PC-3 (cell line): ENCODE results near the gene CCDC141. TPM values are rescaled to one million over a fixed set of nuclear protein-coding genes. Genes with fewer than 3 reads are reported as not detected.
A peak's percentile ranks its signal among the peaks of the same experiment; 100 is the strongest.

Experiments used
- ATAC-seq: fragments of 200-7000 bp; cut with Tn5 transposase; 2 replicates; pipeline ENCODE4 v1.9.1; 2020; ENCODE audit warnings: mild to moderate bottlenecking, moderate library complexity
- BruUV-seq: library from RNA; stranded (reverse); fragments of 400-500 nt; replicated peaks from 2 replicates; lab custom pipeline; 2021; lab: Mats Ljungman, UMichigan
- CTCF ChIA-PET: fragments of 300-600 bp; sonication (Branson Sonifier 250); formaldehyde crosslinking; loops from one replicate; lab custom pipeline; 2022; ENCODE audit warnings: antibody characterized with exemption; lab: Charles Lee
- POLR2A ChIA-PET: fragments of 300-600 bp; sonication (Branson Sonifier 250); formaldehyde crosslinking; loops from one replicate; lab custom pipeline; 2022; ENCODE audit warnings: antibody characterized with exemption; ENCODE audit not compliant: unreplicated experiment; lab: Charles Lee
- DNase-seq: peaks from one replicate; pipeline ENCODE4 v3.0.0-alpha.2; 2015
- H2AFZ ChIP-seq: fragments of 300-600 bp; sonication (generic); 2 replicates; pipeline ENCODE4 v1.6.0; 2016; ENCODE audit warnings: antibody characterized with exemption, low read length
- H3F3A ChIP-seq: fragments of 300-600 bp; sonication (generic); one replicate; pipeline ENCODE4 v1.6.0; 2017; ENCODE audit warnings: antibody characterized with exemption, low read length, control low read depth, mild to moderate bottlenecking; ENCODE audit not compliant: unreplicated experiment
- H3K27ac ChIP-seq: fragments of 300-600 bp; sonication (generic); 2 replicates; pipeline ENCODE4 v1.5.1; 2016; ENCODE audit warnings: mild to moderate bottlenecking, low read length
- H3K27me3 ChIP-seq: fragments of 300-600 bp; sonication (generic); 2 replicates; pipeline ENCODE4 v1.6.1; 2016; ENCODE audit warnings: low read length, mixed read lengths
- H3K36me3 ChIP-seq: fragments of 300-600 bp; sonication (generic); 2 replicates; pipeline ENCODE4 v1.6.1; 2016; ENCODE audit warnings: low read depth, mixed run types, low read length, mixed read lengths
- H3K4me1 ChIP-seq: fragments of 300-600 bp; sonication (generic); 2 replicates; pipeline ENCODE4 v1.5.1; 2016; ENCODE audit warnings: low read length; ENCODE audit not compliant: insufficient read depth
- H3K4me2 ChIP-seq: fragments of 300-600 bp; sonication (generic); 2 replicates; pipeline ENCODE4 v1.6.0; 2016; ENCODE audit warnings: low read length
- H3K4me3 ChIP-seq: fragments of 300-600 bp; sonication (generic); 2 replicates; pipeline ENCODE4 v1.5.1; 2016; ENCODE audit warnings: mild to moderate bottlenecking, low read length, mixed read lengths
- H3K79me2 ChIP-seq: fragments of 300-600 bp; sonication (generic); 2 replicates; pipeline ENCODE4 v1.6.1; 2017; ENCODE audit warnings: low read length, mixed read lengths
- H3K9ac ChIP-seq: fragments of 300-600 bp; sonication (generic); 2 replicates; pipeline ENCODE4 v1.6.0; 2016; ENCODE audit warnings: mild to moderate bottlenecking, low read length
- H3K9me2 ChIP-seq: fragments of 300-600 bp; sonication (generic); replicated peaks from 2 replicates; pipeline ENCODE4 v1.6.1; 2016; ENCODE audit warnings: mixed run types, low read length, mixed read lengths
- H3K9me3 ChIP-seq: fragments of 300-600 bp; sonication (generic); 2 replicates; pipeline ENCODE4 v1.6.1; 2016; ENCODE audit warnings: low read length, mixed read lengths
- H4K20me1 ChIP-seq: fragments of 300-600 bp; sonication (generic); 2 replicates; pipeline ENCODE4 v1.6.1; 2016; ENCODE audit warnings: low read length, mixed read lengths
- EZH2 ChIP-seq: fragments of 300-600 bp; sonication (generic); IDR thresholded peaks from one replicate; pipeline ENCODE4 v1.6.1; 2017; ENCODE audit warnings: antibody characterized with exemption, mild to moderate bottlenecking, low read length; ENCODE audit not compliant: unreplicated experiment
- EZH2phosphoT487 ChIP-seq: fragments of 300-600 bp; sonication (generic); IDR thresholded peaks from 2 replicates; pipeline ENCODE4 v1.6.1; 2018; ENCODE audit warnings: mild to moderate bottlenecking, antibody characterized with exemption, low read length, borderline replicate concordance
- intact Hi-C: fragments of 100-400 bp; cut with micrococcal nuclease; formaldehyde crosslinking; loops from 2 replicates; pipeline ENCODE4 v1.9.0; 2023
- total RNA-seq: library from RNA; depleted of rRNA; stranded (reverse); fragments of >200 nt; gene quantifications from 2 replicates; pipeline ENCODE4 v1.2.3, GENCODE V29; 2014
- TF ChIP-seq, protein P1 (sequence below): fragments of 300-600 bp; sonication (generic); conservative IDR thresholded peaks from 2 replicates; pipeline ENCODE4 v1.5.1; 2017; ENCODE audit warnings: antibody characterized with exemption, low read depth, mild to moderate bottlenecking, low read length

Gene CCDC141
- total RNA-seq, 1 experiment from 2014 or later = 1.1 TPM

DNA sequence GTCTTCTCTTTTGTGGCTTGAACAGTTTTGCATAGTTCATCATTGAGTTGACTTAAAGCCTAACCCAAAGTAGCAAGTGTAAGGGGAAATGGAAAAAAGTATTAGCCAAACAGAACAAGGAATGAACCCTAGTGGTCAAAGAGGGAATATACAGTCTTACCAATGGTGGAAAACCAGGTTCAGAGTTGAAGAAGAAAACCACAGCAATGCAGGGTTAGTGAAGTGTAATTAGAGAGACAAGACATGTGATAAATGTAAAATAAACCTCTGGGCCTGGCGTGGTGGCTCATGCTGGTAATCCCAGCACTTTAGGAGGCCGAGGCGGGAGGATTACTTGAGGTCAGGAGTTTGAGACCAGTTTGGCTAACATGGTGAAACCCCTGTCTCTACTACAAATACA, 245.1 kb downstream of the CCDC141 start:
- H3K27me3 ChIP-seq = no peaks in the 10 kb centered on the region
- ChIA-PET CTCF (no interaction called here), POLR2A (no interaction called here)
- H2AFZ ChIP-seq = no peak overlapping the region
- no peaks in the 10 kb centered on the region for H3K9me2 ChIP-seq
- H3F3A ChIP-seq = no peaks in the 10 kb centered on the region
- no peaks in the 10 kb centered on the region for H4K20me1 ChIP-seq
- TF ChIP-seq, protein P1, sequence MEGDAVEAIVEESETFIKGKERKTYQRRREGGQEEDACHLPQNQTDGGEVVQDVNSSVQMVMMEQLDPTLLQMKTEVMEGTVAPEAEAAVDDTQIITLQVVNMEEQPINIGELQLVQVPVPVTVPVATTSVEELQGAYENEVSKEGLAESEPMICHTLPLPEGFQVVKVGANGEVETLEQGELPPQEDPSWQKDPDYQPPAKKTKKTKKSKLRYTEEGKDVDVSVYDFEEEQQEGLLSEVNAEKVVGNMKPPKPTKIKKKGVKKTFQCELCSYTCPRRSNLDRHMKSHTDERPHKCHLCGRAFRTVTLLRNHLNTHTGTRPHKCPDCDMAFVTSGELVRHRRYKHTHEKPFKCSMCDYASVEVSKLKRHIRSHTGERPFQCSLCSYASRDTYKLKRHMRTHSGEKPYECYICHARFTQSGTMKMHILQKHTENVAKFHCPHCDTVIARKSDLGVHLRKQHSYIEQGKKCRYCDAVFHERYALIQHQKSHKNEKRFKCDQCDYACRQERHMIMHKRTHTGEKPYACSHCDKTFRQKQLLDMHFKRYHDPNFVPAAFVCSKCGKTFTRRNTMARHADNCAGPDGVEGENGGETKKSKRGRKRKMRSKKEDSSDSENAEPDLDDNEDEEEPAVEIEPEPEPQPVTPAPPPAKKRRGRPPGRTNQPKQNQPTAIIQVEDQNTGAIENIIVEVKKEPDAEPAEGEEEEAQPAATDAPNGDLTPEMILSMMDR = peak; percentile 72
- no peak for TF ChIP-seq EZH2phosphoT487
- no peak overlapping the region for H3K4me3 ChIP-seq
- no peaks in the 10 kb centered on the region for H3K4me1 ChIP-seq
- ATAC-seq (no peak), DNase-seq (peak; percentile 53)
- H3K79me2 ChIP-seq = no peaks in the 10 kb centered on the region
- H3K36me3 ChIP-seq = no peaks in the 10 kb centered on the region
- no peak overlapping the region for H3K4me2 ChIP-seq
- no peak overlapping the region for H3K27ac ChIP-seq
- intact Hi-C loops = no loop called here
- no peaks in the 10 kb centered on the region for H3K9me3 ChIP-seq
- no peak overlapping the region for H3K9ac ChIP-seq
- BruUV-seq = no TSS peak

DNA sequence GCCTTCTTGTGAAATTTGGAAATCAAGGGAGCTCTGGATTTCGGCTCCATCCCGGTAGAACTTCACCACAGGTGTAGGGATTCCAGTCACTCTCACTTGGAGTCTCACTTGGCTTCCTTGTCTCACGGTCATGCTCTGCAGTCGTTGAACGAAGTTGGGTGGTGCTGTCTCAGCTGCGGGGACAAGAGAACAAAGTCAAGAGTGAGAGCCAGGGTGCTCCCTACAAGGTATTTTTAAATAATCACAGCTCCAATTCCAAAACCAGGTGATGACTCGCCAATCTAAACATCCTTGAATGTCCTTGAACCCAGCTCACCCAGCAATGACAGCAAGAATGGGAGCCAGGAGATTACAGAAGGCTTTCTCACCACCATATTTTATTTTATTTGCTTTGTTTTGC, 249.4 kb downstream of the CCDC141 start:
- ChIA-PET POLR2A (no interaction called here), CTCF (no interaction called here)
- no peak overlapping the region for H3K4me3 ChIP-seq
- BruUV-seq = no TSS peak
- no peak overlapping the region for H3K9ac ChIP-seq
- H3K4me2 ChIP-seq = no peak overlapping the region
- H3F3A ChIP-seq = no peaks in the 10 kb centered on the region
- H3K79me2 ChIP-seq = no peaks in the 10 kb centered on the region
- H2AFZ ChIP-seq = no peak overlapping the region
- H3K9me3 ChIP-seq = no peaks in the 10 kb centered on the region
- intact Hi-C loops = no loop called here
- H3K36me3 ChIP-seq = no peaks in the 10 kb centered on the region
- H4K20me1 ChIP-seq = no peaks in the 10 kb centered on the region
- no peaks in the 10 kb centered on the region for H3K27me3 ChIP-seq
- H3K4me1 ChIP-seq = no peaks in the 10 kb centered on the region
- H3K9me2 ChIP-seq = no peaks in the 10 kb centered on the region
- DNase-seq (no peak), ATAC-seq (no peak)
- TF ChIP-seq EZH2 = no peak
- no peak for TF ChIP-seq EZH2phosphoT487
- TF ChIP-seq, protein P1 = no peak
- no peak overlapping the region for H3K27ac ChIP-seq

DNA sequence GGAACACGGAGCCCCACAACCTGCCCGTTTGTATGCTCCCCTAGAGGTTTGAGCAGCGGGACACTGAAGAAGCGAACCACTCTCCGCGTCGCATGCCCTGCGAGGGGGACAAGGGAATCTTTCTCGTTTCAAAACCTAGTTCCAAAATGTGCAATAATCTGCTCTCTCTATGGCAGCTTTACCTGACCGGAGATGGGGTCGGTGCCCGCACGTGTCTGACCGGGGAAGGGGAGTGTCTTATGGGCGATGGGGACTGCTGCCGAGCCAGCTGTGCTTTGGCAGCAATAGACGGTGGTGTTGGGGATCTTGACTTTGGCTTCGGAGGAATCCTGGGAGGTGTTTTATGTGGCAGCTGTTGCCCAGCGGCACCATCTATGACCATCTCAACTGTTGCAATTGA, 250.6 kb downstream of the CCDC141 start:
- Histone ChIP-seq H3K9ac (no peak overlapping the region), H3F3A (no peaks in the 10 kb centered on the region), H2AFZ (no peak overlapping the region), H3K9me2 (no peaks in the 10 kb centered on the region), H3K79me2 (no peaks in the 10 kb centered on the region), H3K9me3 (no peaks in the 10 kb centered on the region), H3K27me3 (no peaks in the 10 kb centered on the region), H3K27ac (no peak overlapping the region), H3K4me2 (no peak overlapping the region), H3K36me3 (no peaks in the 10 kb centered on the region), H3K4me1 (no peaks in the 10 kb centered on the region), H3K4me3 (no peak overlapping the region), H4K20me1 (no peaks in the 10 kb centered on the region)
- intact Hi-C loops = loop anchor here (10.0 kb wide), 2 partner anchors 195 to 305 kb away; no protein-coding TSS in a partner anchor
- CTCF ChIA-PET = no interaction called here
- ATAC-seq = no peak
- BruUV-seq = no TSS peak
- POLR2A ChIA-PET = no interaction called here
- no peak for TF ChIP-seq EZH2phosphoT487
- TF ChIP-seq, protein P1 = no peak
- no peak for TF ChIP-seq EZH2
- no peak for DNase-seq
